Cardiac fibroblast (primary cell): ENCODE results near the gene PRKCB.

Source experiments
- DNase-seq, 2 donors: peaks; one replicate each; pipeline versions ENCODE4 v3.0.0 to v3.0.0-alpha.2; 2010; ENCODE audit warnings: low read depth in 2 of 2
- H3K4me3 ChIP-seq, 2 donors: replicated peaks in 1 of 2; 1 replicate in 1 of 2; 2 replicates in 1 of 2; pipeline ENCODE4 v1.5.1; 2011; ENCODE audit warnings: low read depth in 2 of 2, low read length in 2 of 2, mild to moderate bottlenecking in 2 of 2, moderate library complexity in 1 of 2
- TF ChIP-seq, protein P1 (sequence below): IDR thresholded peaks from one replicate; pipeline ENCODE4 v1.5.1; 2011; ENCODE audit warnings: low read depth, mild to moderate bottlenecking, low read length, inconsistent platforms

Gene PRKCB

DNA sequence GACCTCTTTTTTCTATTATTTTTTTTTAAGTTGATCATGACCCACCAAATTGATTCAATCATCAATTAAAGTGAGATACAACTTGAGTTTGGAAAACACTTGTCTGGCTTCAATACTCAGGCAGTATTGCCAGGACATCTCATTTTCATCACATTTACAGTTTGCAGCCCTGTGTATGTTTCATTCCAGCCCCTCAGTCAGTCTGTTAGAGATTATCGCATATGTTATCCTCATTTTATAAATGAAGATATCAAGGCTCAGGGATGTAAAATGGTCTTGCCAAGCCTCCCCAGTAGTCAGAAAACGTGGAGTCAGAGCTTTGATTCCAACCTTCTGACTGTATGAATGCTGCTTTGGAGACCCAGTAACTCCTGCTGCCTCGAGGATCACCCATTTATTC lies 333.1 kb downstream of the PRKCB start:
- H3K4me3 ChIP-seq = no peak overlapping the region
- no peak for DNase-seq
- TF ChIP-seq, protein P1, sequence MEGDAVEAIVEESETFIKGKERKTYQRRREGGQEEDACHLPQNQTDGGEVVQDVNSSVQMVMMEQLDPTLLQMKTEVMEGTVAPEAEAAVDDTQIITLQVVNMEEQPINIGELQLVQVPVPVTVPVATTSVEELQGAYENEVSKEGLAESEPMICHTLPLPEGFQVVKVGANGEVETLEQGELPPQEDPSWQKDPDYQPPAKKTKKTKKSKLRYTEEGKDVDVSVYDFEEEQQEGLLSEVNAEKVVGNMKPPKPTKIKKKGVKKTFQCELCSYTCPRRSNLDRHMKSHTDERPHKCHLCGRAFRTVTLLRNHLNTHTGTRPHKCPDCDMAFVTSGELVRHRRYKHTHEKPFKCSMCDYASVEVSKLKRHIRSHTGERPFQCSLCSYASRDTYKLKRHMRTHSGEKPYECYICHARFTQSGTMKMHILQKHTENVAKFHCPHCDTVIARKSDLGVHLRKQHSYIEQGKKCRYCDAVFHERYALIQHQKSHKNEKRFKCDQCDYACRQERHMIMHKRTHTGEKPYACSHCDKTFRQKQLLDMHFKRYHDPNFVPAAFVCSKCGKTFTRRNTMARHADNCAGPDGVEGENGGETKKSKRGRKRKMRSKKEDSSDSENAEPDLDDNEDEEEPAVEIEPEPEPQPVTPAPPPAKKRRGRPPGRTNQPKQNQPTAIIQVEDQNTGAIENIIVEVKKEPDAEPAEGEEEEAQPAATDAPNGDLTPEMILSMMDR = no peak

DNA sequence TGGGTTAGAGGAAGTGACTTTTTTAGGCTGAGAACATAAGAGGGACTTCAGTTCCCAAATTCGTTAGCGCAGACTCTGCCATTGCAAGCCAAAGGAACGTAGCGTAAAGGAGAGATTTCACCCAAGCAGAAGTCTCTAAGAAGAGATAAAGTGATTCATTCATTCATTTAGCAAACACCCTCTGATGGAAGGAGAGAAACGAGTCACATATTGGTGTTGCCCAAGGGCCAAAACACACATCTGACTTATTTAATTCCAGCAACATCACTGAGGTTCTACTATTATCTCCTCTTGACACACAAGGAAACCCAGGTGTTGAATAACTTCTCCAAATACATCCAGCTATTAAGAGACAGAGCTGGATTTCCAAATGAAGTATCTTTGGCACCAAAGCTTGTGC lies 334.6 kb downstream of the PRKCB start:
- DNase-seq = no peak
- no peak overlapping the region for H3K4me3 ChIP-seq
- TF ChIP-seq, protein P1 = no peak

DNA sequence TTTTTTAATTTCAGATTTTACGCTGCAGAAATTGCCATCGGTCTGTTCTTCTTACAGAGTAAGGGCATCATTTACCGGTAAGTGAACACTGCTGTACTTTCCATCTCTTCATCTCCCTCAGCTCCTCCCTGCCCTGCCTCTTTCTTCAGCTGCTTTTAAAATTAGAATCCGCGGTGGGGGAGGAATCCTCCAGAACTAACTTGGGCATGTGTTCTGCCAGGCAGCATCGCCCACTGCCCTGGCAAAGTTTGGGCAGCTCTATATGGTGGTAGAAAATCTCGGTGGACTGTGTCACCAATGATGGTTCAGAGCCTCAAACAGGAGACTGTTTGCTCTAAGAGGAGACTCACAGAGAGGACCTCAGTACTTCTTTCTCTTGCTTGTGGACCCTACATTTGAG lies 338.7 kb downstream of the PRKCB start:
- H3K4me3 ChIP-seq = no peak overlapping the region
- no peak for DNase-seq
- TF ChIP-seq, protein P1 = no peak

DNA sequence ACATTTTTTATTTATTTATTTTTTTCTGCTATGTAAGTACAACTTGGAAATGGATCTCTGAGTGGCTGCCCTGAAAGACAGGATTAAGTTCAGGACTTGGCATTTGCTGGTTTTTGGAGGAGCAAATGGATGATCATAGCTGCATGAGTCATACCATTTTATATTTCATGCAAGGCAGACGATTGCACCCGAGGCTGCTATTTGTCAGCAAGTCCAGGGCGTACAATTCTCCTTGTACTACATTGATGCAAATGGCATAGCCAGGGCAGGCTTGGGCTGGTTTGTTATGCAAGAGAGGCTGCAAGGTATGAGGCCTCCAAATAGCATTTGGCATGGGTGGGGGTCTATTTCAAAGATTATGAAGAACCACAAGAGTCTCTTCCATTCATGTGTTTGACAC lies 339.2 kb downstream of the PRKCB start:
- TF ChIP-seq, protein P1 = no peak
- DNase-seq = no peak
- H3K4me3 ChIP-seq = no peak overlapping the region

DNA sequence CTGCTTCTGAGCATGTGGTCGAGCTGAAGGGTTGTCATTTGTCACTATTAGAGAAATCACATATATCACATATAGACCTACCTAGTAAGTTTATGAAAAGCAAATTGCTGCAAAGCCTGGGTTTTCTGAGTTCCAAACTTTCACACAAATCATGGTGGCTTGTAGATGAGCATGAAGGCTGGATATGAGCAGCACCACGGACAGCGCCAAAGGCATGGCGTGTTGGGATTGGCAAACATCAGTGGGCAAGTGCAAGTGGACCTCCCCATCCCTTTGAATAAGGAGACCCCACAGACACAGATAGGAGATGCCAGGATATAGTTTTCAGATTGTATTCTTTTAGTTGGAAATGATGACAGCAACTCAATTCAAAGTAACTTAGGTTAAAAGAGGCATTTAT lies 342.7 kb downstream of the PRKCB start:
- TF ChIP-seq, protein P1 = no peak
- H3K4me3 ChIP-seq = no peak overlapping the region
- no peak for DNase-seq

DNA sequence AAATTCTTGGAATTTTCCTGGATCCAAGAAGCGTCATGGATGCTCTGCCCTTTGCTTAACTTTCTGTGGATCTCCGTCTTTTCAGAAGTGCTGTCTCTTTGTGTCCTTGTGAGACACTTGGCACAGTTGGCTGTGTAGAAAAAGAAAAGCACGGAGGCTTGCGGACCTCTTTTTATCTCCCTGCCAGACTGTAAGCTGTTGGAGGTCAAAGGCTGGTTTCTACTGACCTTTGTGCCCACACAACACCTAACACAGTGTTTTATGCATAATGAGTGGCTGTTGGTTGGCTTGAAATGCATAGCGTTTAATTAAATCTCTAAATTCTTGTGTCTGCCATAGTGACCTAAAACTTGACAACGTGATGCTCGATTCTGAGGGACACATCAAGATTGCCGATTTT lies 344.7 kb downstream of the PRKCB start:
- TF ChIP-seq, protein P1 = no peak
- no peak overlapping the region for H3K4me3 ChIP-seq
- DNase-seq = no peak

DNA sequence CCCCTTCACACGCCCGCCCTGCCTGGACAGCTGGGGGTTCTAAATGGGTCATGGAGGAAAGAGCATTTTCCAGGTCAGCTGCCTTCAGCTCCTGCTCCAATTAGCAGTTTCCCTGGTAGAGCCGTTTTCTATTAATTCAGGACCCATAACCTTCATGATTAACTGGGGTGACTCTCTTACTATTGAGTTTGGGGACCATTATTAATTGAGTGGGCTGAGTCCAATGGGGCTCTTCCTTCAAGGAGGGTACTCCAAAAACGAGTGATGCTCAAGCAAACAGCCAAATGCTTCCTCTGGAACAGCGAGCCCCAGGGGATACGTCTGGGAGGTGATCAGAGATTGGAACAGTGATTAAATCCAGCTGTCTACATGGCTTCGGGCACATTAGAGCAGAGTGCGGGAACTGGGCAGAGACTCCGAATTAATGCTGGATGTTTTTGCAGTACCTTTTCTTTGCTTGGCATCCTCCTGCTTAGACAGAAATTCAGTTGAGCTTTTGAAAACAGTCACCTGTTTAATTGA lies 352.3 kb downstream of the PRKCB start:
- DNase-seq = no peak
- TF ChIP-seq, protein P1 = no peak
- no peak overlapping the region for H3K4me3 ChIP-seq
